IPS DF 4.7 (cell line): Measurements from ENCODE around the gene MPV17L2.
"Not testable (repeated sequence)": the region's sequence is repeated elsewhere in the genome, so short reads cannot be mapped to it uniquely, and the experiment has no call there.

Experiments used
- DNase-seq: peaks from one replicate; pipeline ENCODE4 v3.0.0-alpha.2; 2013; ENCODE audit warnings: low spot score; ENCODE audit errors: extremely low read depth

Gene MPV17L2

GRCh38 chr19:18190278-18190677 is 2.7 kb upstream of the MPV17L2 start:
- DNase-seq, result no peak

DNA sequence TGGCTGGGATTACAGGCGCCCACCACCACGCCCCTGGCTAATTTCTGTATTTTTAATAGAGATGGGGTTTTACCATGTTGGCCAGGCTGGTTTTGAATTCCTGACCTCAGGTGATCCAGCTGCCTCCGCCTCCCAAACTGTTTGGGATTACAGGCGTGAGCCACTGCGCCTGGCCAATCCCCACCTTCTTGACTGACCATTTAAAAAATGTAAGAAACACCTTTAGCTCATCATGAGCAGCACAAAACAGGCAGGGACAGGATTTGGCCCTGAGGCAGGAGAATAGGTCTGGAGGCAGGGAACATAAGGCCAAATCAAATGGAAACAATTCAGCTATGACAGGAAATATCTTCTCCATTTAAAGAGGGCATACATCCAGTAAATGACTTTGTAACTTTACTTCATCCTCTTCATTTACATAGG is 1.4 kb upstream of the MPV17L2 start:
- DNase-seq, result no peak

DNA sequence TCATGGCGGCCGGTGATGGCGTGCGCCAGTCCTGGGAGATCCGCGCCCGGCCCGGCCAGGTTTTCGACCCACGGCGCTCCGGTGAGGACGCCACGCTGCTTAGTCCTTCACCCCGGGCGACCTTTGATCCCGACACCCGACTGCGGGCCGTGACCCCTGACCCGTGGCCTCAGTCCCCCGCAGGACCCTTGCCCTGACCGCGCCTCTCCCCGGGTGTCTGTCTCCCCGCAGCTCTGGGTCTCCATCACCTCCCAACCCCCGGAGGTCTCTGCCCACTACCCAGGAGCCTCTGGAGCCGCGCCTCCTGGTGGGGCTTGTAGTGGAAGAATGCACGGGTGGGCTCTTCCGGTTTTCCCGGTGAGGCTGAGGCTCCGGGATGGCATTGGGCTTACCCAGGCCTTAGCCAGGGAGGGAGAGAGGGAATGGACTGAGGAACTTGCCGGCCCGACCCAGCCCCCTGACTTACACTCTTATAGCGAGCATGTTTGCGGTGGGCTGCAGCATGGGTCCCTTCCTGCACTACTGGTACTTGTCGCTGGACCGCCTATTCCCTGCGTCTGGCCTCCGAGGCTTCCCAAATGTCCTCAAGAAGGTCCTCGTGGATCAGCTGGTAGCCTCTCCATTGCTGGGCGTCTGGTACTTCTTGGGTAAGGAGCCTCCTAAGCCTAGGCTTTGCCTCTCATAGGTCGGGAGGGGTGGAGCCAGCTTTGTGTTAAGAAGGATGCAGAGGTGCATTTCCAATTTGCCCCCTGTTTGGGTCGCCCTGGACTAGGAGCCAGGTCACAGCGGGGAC is 566 bp downstream of the MPV17L2 start:
- DNase-seq, result no peak

- DNase-seq, result no peak
Observed at GRCh38 chr19:18194181-18194530, 1.1 kb downstream of the MPV17L2 start.

GRCh38 chr19:18194554-18195238 is 1.7 kb downstream of the MPV17L2 start:
- DNase-seq, result no peak

- DNase-seq, result no peak
Observed at GRCh38 chr19:18196511-18196845, 3.5 kb downstream of the MPV17L2 start.

DNA sequence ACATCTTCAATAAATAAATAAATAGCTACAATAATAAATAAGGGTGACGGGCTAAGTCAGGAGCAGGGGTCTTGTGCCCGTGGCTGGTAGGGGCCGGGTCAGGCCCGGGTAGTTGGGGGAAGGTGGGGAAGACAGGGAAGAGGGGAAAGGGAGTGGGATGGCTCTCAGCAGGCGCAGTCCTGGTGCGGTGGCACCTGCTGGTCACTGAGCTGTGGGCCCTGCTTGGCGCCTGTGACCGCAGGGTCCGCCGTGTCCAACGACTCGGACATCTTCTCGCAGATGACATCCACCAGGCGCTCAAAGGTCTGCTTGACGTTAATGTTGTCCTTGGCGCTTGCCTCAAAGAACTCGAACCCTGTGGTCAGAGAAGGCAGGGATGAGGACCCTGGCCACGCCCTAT is 4.3 kb downstream of the MPV17L2 start:
- no peak for DNase-seq

- no peak for DNase-seq
Observed at GRCh38 chr19:18197941-18198340, 4.9 kb downstream of the MPV17L2 start.

DNA sequence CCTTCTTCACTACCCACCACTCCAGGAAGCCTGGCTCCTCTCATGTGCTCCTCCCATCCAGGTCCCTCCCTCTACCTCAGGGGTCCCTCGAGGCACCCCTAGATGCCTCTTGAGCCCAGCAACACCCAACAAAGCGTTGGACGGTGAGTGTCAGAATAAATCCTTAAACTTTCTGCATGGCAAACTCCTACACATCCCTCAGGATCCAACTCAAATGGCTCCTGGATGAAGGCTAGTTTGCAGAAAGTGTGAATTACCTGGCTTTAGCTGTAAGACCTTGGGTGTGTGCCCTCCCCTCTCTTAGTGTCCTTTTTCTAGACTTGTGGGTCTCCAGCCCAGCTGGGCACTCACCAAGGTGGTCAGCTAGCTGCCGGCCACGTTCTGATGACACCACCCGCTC is 5.4 kb downstream of the MPV17L2 start:
- no peak for DNase-seq

DNA sequence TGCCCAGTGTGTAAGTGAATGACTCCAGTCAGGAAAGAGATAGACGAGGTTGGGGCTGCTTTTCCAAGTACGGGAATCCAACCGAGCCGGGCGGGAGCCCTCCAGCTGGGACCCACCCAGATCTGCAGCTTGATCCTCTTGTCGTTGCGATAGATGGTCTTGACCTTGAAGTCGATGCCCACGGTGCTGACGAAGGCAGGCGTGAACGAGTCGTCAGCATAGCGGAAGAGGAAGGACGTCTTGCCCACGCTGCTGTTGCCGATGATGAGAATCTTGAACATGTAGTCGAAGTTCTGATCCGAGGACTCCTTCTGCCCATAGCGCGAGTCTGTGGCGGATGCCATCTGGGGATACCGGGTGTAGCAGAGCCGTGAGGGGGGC is 9.4 kb downstream of the MPV17L2 start:
- no peak for DNase-seq

DNA sequence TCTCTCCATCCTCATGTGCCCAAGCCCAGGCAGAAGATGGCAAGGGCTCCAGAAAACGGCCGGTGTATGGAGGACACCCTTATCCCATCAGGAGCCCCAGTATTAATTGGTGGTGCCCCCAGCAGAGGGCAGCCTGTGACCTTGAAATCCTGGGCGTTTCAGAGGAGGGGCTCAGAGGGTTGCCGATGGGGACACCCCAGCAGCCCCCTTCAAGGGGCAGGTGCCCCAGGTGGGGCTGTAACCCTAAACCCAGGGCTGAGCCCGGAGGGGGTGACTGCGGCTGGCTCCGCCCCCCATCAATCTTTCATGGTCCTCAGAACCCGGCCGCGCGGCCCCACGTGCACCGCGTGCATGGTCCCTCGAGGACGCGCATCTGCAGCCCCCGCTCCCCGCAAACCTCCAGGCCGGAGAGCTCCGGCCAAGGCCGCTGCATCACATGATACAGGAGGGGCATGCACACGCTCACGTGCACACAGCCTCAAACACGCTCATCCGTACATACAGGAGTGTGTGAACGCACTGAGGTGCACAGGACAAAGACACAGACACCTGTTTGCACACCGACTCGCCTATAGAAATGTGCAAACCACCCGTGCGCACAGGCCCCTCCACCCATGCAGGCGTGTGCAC is 9.9 kb downstream of the MPV17L2 start:
- no peak for DNase-seq

GRCh38 chr19:18203408-18203862 is 10.4 kb downstream of the MPV17L2 start:
- DNase-seq, result no peak

DNA sequence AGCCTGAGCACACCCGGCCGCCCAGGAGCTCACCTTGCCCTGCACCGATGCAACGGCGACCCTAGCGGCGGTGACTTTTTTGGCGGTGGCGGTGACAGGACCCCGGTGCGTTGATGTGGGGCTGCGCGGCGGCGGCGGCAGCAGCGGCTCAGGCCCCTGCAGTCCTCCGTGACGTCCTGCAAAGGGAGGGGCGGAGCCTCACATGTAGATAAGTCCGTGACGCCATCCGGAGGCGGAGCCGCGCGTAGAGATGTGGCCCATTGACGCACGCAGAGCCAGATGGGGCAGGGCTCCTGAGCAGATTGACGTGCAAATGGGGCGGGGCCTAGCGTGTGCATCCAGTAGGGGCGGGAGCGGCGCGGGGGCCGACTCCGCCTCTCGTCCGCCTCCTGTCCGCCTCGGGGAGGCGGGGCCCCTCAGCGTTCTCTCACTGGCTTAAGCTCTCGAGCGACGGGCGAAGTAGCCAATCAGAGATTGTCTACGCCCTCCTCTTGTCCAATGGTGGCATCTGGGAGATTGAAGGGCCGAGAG is 10.9 kb downstream of the MPV17L2 start, which contains the start of gene RAB3A:
Gene RAB3A (minus strand): TSS at position 180 of the 531 bp plus-strand sequence. CDS start 1,302 bp downstream, outside the sequence.
- DNase-seq, result peak; percentile 99

DNA sequence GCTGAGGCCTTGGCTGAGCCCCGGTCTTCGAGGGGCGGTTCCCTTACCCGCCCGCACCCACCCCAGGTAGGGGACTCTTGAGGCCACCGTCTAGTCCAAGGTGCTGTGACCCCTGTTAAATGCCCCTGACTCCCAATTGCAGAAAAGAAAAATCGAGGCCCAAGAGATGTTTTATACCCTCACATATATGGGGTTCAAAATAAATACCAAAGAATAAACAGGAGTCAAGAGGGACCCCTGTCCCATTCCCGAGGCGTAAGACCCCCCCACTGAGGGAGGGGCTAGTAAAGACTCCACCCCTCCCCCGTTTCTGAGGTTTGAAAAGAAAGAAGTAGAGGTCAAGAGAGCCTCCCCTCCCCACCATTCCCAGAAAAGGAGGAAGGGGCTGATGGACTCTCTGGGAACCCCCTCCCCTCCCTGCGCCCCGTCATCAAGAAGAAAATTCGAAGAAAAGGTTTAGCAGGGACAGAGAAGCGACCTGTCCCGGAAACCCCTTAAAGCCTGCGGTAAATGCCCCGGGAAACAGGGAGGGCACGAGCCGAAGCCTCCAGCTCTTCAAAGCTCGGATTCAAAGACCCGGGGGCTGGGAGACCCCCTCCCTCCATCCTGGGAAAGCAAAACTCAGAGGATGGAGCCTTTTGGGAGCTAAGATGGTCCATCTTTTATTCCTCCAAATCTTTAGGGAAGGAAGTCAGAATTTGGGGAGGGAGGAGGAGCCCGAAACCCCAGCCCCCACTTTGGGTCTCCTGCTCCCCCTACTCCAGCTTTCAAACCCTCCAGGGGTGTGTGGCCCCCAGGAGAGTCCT is 11.6 kb downstream of the MPV17L2 start:
- DNase-seq, result no peak

GRCh38 chr19:18205200-18205892 is 12.3 kb downstream of the MPV17L2 start:
- DNase-seq, result no peak

GRCh38 chr19:18206018-18206417 is 13.0 kb downstream of the MPV17L2 start:
- no peak for DNase-seq

GRCh38 chr19:18208098-18208951 is 15.3 kb downstream of the MPV17L2 start:
- DNase-seq, result no peak

DNA sequence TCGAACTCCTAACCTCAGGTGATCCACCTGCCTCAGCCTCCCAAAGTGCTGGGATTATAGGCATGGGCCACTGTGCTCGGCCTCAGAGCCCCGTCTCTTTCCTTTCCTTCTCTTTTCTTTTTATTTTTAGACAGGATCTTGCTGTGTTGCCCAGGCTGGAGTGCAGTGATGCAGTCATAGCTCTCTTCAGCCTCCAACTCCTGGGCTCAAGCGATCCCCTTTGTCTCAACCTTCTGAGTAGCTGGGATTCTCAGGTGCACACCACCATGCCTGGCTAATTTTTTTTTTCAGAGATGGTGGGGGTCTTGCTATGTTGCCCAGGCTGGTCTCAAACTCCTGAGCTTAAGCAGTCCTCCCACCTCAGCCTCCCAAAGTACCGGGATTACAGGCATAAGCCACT is 16.9 kb downstream of the MPV17L2 start:
- DNase-seq, result not testable (repeated sequence)

DNA sequence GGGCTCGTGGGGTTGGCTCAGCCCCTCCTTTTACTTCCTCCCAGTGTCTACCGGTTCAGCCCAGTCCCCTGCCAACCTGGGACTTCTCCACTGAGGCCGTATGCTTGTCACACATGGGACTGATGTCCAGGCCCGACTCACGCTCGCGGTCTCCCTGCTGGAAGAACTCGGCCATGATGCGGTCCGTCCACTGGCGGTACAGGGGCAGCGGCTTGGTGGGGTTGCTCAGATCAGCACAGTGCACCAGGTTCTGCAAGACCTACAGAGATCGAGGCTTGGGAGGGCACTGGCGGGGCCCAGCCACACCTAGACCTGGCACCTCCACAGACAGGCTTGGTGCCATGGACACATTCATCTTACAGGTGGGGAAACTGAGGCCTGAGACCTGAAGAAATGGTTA is 18.7 kb downstream of the MPV17L2 start:
- no peak for DNase-seq
